ENCODE results near the gene FRMD3. TPM values are rescaled to one million over a fixed set of nuclear protein-coding genes. Genes with fewer than 3 reads are reported as not detected.
A peak's percentile ranks its signal among the peaks of the same experiment; 100 is the strongest.

The FRMD3 gene
- total RNA-seq, 1 donor: 0.27 TPM

GRCh38 chr9:83343366-83343999 lies 194.7 kb downstream of the FRMD3 start:
- DNase-seq (ENCODE audit: low read depth in 2 of 3, low spot score in 2 of 3): no peak

DNA sequence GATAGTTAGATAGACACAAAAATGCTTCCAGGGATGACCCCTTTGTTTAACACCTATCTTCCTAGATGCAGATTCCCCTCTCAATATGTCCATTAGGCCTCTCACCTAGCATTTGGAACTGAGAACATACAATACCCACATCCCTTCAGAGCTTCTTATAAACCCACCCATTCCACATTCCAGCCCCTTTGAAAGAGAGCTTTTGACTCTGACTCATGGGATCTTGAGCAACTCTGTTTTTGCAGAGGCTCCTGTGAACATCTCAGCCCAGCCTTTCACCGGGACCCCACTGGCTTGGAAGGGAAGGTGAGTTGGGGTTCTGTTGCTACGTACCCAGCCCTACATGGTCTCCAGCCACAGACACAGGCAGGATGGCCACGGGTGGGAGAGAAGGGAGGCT lies 195.5 kb downstream of the FRMD3 start:
- no peak for DNase-seq (ENCODE audit: low read depth in 2 of 3, low spot score in 2 of 3)

DNA sequence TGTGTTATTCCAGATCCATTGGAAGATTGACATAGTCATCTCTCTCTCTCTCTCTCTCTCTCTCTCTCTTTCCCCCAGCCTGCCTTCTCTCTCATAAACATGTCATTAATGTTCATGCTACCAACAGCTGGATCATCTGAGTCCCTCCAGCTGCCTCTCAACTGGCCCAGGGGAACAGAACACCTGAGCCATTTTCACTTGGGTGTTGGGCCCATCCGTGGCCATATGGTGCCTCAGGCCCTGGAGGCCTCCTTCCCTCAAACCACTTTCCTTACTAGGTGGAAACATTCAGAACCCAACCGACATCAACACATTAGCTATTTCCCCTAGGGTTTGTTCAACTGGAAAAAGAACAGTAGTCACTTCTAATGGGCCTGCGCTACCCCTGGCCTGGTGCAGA lies 196.2 kb downstream of the FRMD3 start:
- DNase-seq (ENCODE audit: low read depth in 2 of 3, low spot score in 2 of 3): no peak

GRCh38 chr9:83340451-83340850 lies 197.8 kb downstream of the FRMD3 start:
- DNase-seq (ENCODE audit: low read depth in 2 of 3, low spot score in 2 of 3): no peak

- DNase-seq (ENCODE audit: low read depth in 2 of 3, low spot score in 2 of 3): no peak
Observed at GRCh38 chr9:83339435-83339834, 198.8 kb downstream of the FRMD3 start.

GRCh38 chr9:83336706-83337105 lies 201.5 kb downstream of the FRMD3 start:
- no peak for DNase-seq (ENCODE audit: low read depth in 2 of 3, low spot score in 2 of 3)

- peak; percentile 21 to 75 (median 48) for DNase-seq (ENCODE audit: low read depth in 2 of 3, low spot score in 2 of 3)
Observed at GRCh38 chr9:83334320-83334719, 203.9 kb downstream of the FRMD3 start.

GRCh38 chr9:83330207-83331196 lies 207.7 kb downstream of the FRMD3 start:
- DNase-seq (ENCODE audit: low read depth in 2 of 3, low spot score in 2 of 3): no peak

DNA sequence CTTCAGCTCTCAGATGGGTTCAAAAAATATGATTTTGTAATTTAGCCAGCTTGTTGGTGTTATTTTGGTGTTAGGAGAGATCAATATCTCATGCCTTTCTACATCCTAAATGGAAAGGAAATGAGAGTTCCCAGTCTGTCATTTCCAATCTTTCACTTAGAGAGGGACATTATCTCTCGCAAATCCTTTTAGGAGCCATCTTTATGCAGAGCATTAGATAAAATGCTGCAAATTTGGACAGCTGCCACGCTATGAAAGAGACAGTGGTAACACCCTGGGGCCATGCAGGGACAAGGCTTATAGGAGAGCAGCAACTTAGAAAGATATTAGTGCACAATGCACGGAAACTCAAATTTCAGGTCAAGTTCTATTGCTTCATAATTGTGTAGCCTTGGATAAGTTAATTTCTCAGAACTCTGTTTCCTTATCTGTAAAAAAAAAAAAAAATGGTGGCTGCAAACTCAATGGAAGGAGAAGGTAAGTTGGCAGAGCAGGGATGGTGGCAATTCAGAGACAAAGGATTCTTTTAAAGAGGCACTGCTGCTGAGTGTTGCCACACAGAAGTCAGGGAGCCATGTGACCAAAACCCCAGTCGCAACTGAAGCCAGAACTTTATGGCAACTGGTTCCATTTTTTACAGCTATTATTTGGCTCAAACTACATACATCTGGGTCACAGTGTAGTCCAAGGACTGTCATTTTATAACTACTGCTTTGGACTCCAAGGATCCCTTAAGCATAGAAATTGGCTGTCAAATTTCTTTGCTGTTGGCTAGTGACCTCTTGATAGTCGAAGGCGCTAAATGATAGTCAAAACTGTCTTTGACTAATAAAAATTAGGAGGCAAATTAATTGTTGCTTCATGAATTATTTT lies 210.2 kb downstream of the FRMD3 start:
- DNase-seq (ENCODE audit: low read depth in 2 of 3, low spot score in 2 of 3): no peak

- DNase-seq (ENCODE audit: low read depth in 2 of 3, low spot score in 2 of 3): no peak
Observed at GRCh38 chr9:83327323-83327722, 210.9 kb downstream of the FRMD3 start.

DNA sequence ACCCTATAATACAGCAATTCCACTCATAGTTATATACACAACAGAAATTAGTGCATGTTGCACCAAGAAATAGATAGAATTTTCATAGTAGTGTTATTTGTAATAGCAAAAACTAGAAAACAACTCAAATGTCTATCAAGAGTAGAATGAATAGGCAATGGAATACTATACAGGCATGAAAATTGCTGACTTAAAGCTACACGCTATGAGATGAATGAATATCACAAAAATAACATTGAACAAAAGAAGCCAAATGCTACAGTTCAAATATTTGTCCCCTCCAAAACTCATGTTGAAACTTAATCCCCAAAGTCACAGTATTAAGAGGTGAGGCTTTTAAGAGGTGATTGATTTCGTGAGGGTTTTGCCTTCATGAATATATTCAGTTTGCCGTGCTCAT lies 215.1 kb downstream of the FRMD3 start:
- DNase-seq (ENCODE audit: low read depth in 2 of 3, low spot score in 2 of 3): no peak

DNA sequence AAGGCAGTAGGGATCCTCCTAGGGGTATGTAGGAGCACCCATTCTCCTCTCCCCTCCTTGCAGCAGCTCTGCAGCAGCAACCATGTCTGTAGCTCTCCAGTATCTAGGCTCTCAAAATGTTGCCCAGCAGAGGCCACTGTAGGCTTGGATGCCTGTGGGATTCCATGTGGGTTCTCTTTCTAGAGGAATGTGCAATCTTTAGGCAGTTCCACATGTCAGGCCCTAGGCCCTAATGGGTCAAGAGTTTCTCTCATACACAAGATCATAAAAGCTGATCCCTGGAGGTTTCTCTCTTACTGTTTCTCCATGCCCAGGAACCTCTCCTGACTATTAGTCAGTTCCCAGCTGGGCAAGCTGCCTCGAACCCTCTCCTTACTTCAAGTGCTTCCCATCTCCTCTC lies 215.8 kb downstream of the FRMD3 start:
- DNase-seq (ENCODE audit: low read depth in 2 of 3, low spot score in 2 of 3): no peak

GRCh38 chr9:83317244-83317643 lies 221.0 kb downstream of the FRMD3 start:
- no peak for DNase-seq (ENCODE audit: low read depth in 2 of 3, low spot score in 2 of 3)

GRCh38 chr9:83315649-83316048 lies 222.6 kb downstream of the FRMD3 start:
- no peak for DNase-seq (ENCODE audit: low read depth in 2 of 3, low spot score in 2 of 3)

GRCh38 chr9:83313781-83314180 lies 224.4 kb downstream of the FRMD3 start:
- DNase-seq (ENCODE audit: low read depth in 2 of 3, low spot score in 2 of 3): no peak

DNA sequence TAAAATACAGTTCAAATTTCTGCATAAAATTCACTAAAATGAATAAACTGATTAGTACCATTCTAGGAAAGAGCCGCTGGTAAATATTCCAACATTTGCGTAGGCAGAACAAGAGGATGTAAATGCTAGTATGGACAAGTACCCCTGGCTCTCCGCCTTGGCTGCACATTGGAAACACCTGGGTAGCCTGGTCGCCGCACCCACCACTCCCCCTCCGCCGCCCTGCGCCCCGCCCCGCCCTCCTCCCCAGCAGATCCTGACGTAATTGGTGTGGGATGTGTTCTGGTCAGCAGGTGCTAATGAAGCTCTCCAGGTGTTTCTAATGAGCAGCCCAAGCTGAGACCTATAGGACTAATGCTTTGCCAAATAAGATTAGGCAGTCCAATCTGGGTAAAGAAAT lies 225.7 kb downstream of the FRMD3 start:
- DNase-seq (ENCODE audit: low read depth in 2 of 3, low spot score in 2 of 3): no peak

- peak in 2 of 3 donors; percentile 12 to 58 for DNase-seq (ENCODE audit: low read depth in 2 of 3, low spot score in 2 of 3)
Observed at GRCh38 chr9:83307066-83307724, 231.0 kb downstream of the FRMD3 start.

DNA sequence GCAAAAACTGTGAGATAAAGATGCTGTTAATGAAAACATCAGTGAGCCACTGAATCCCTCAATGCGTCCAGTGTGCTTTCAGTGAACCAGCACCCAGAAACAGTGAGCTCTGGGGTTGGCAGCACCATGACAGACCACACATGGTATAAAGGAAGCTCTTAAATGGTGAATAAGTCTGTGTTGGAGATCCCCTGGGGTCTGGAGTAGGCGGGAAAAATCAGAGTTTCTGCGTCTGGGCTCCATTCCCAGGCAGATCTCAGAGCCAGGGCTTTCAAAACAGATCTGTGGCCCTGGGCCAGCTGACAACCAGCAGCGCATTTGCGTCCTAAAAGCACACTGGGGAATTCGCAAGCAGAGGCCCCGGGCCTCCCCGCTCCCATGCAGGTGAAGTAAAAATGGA lies 233.5 kb downstream of the FRMD3 start:
- DNase-seq (ENCODE audit: low read depth in 2 of 3, low spot score in 2 of 3): no peak

- DNase-seq (ENCODE audit: low read depth in 2 of 3, low spot score in 2 of 3): peak in 2 of 3 donors; percentile 6 to 19
Observed at GRCh38 chr9:83299571-83299970, 238.6 kb downstream of the FRMD3 start.

DNA sequence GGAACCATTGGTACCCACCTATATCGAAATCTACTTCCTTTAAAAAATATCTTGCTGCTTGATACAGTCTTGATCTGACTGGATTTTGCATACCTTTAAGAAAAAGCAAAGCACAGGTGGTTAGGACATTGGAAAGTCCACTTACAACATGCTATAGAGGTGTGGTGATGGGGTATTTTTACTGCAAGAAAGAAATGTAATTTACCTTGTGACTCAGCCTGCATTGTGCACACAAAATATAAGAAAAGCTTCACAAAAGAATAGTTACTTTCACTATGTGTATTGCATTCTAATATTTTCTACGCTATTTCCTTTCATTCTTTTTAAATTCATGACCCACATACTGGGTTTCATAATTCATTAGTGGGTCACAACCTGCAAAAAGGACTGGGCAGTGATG lies 239.1 kb downstream of the FRMD3 start:
- DNase-seq (ENCODE audit: low read depth in 2 of 3, low spot score in 2 of 3): no peak
